Left renal cortex interstitium (tissue), 4 donors: ENCODE results near the gene TSPY2. TPM values are rescaled to one million over a fixed set of nuclear protein-coding genes. Genes with fewer than 3 reads are reported as not detected.
"Not testable (repeated sequence)": the region's sequence is repeated elsewhere in the genome, so short reads cannot be mapped to it uniquely, and the experiment has no call there.

ENCODE experiments used
- DNase-seq, 4 donors: peaks; one replicate each; pipeline ENCODE4 v3.0.0-alpha.2; 2013; ENCODE audit warnings: low read depth in 4 of 4, low spot score in 2 of 4, missing footprints in 1 of 4
- polyA plus RNA-seq, 4 donors: library from polyadenylated mRNA; unstranded; fragments of 120-200 nt; gene quantifications; one replicate each; pipeline ENCODE4 v1.2.1, GENCODE V29; 2013; ENCODE audit not compliant: insufficient read length in 4 of 4

TSPY2 gene, protein sequence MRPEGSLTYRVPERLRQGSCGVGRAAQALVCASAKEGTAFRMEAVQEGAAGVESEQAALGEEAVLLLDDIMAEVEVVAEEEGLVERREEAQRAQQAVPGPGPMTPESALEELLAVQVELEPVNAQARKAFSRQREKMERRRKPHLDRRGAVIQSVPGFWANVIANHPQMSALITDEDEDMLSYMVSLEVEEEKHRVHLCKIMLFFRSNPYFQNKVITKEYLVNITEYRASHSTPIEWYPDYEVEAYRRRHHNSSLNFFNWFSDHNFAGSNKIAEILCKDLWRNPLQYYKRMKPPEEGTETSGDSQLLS
- not detected for polyA plus RNA-seq

DNA sequence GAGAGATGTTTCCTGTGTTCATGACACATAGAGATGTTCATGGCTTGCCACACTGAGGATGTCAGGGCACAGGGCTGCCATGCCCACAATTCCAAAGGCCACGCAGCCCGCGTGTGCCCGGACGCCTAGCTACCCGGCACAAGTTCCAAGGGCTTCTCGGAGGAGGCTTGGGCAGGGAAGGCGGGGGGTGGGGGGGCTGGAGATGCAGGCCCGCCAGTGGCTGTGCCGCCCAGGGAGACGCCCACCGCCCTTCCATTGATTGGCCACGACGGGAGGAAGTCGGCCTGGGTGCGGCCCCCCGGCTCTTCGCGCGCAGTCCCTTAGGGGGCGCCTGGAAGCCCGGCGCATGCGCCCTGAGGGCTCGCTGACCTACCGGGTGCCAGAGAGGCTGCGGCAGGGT, at the start of gene TSPY2:
TSPY2 (plus strand) TSS at position 301 of the 400 bp plus-strand sequence; CDS start at position 347, 46 bp downstream.
- DNase-seq, result not testable (repeated sequence)

DNA sequence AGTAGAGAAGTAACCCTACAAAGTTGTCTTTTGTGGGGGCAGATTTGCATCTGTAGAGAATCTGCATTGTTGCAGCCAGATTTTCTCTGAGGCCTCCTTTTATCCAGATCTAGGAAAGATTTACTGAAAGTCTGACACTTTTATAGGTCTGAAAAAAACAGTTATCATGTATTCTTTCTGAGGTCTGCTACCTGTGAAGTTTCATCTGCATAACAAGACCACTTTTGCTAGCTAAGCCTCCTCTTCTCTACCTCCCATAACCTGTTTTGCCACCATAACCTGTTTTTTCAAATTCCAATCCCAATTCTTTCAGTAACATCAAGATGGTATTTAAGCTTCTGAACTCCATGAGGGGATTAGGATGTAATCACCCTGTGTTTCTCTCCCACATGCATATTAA, 36.5 kb upstream of the TSPY2 start:
- DNase-seq, result not testable (repeated sequence)

DNA sequence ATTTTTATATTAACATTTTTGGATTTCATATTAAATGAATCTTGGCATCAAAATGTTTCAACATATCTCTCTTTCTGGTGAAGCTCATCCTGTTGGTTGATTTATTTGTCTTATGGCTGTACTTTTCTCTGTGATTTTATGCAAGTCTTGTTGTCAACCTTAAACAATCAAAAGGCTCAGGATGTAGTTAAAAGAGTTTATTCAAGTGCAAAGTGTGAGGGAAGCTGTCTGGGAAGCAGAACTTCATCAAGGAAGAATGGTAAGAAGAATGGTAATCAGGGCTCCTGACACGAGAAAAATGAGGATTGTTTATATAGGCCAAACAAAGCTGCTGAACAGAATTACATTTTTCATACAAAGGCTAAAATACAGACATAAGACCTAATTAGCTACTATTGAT, 29.0 kb upstream of the TSPY2 start:
- DNase-seq, result not testable (repeated sequence)

DNA sequence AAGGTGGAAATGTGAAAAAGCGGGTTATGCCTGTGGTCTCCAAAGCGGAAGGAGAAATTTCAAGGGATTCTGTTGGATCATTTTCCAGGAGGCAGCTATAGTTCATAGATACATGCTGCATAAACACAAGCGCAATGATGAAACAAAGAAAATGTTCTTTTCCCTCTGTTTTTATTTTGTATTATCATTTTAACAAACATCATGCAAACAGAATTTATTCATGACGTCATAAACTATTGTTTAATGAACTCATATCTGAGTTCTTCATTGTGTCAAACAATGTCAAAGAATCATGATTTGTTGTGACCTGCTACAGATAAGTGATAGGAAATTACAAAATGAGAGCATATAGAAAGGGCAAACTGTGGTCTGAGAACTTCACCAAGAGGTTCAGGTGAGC, 23.8 kb downstream of the TSPY2 start:
- DNase-seq, result not testable (repeated sequence)
